ENCODE data around the gene VTI1A. TPM values are rescaled to one million over a fixed set of nuclear protein-coding genes. Genes with fewer than 3 reads are reported as not detected.
"Not testable (repeated sequence)": the region's sequence is repeated elsewhere in the genome, so short reads cannot be mapped to it uniquely, and the experiment has no call there.

Gene VTI1A
- 10 to 100 TPM; 63.4 to 85.9 TPM for total RNA-seq
- polyA plus RNA-seq (ENCODE audit: insufficient read depth, low read depth, low replicate concordance): 25.5 TPM
- long read RNA-seq, donor 1, full-length matches to known transcripts: 3 of 3 reads
- long read RNA-seq, donor 1, partial matches to known transcripts: 0 of 3 reads
- long read RNA-seq, donor 1, other reads (novel, unspliced or antisense): 0 of 3 reads
- long read RNA-seq, donor 2, full-length matches to known transcripts: 2 of 2 reads
- long read RNA-seq, donor 2, partial matches to known transcripts: 0 of 2 reads
- long read RNA-seq, donor 2, other reads (novel, unspliced or antisense): 0 of 2 reads

DNA sequence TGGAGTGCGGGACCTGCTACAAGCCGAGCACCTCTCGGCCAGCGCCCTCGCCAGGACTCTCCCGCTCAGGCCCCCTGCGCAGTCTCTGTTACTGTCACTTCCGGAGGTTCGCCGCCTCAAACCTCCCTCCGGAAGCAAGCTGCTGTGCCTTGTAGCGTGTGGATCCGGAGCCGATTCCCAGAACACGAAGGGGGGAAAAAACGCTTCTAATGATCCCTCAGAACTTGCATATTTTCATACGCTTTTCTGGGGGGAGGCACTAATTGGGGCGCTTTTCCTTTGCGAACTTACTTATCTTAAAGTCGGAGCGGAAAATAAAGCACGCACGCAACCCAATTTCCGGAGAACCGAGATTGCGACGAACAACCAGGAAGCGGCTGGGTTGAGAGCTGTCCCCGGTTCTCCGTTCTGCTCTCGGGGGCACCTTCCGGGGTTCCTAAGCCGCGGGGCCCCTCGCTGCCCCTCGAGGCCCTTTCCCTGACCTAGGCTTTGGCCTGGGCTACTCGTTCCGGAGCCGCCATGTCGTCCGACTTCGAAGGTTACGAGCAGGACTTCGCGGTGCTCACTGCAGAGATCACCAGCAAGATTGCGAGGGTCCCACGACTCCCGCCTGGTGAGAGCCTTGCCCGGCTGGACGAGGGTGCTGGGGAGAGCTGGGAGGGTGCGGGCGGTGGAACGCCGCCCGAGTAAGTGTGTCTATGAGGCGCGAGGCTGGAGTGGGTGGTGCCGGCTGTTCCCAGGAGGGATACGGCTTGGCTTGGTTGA, at the start of gene VTI1A, which contains the start of gene ZDHHC6:
Gene VTI1A (plus strand): TSS at position 361 of the 765 bp plus-strand sequence. CDS start 159 bp downstream, at position 520.
Gene ZDHHC6 (minus strand): TSS at position 60 of the 765 bp plus-strand sequence. CDS start 1,478 bp downstream, outside the sequence.
- Histone ChIP-seq H3K4me1 (peaks cover 16% of the 10 kb centered on the region), H3K27me3 (no peaks in the 10 kb centered on the region), H3K36me3 (ENCODE audit: low read depth, missing control alignments) (no peaks in the 10 kb centered on the region), H3K4me3 (peak within 1 kb of the TSS; percentile 91 to 93), H3K27ac (peak within 1 kb of the TSS; percentile 84 to 92), H3K9me3 (no peaks in the 10 kb centered on the region)
- DNase-seq: peak; percentile 88
- intact Hi-C loops (cut with DNase I; ENCODE audit: low total_unique reads): no loop called here
- 0% methylated on average over 30 to 59 of the region's 59 CpGs for WGBS, 2 donors
- TF ChIP-seq CTCF (IDR thresholded peaks at IDR 0.05) (peak in 1 of 3 experiments; percentile 12), POLR2A (IDR thresholded peaks at IDR 0.05) (no peak)

- WGBS, 2 donors: 89 to 93% methylated on average over 2 of the region's 2 CpGs
- intact Hi-C loops (cut with DNase I; ENCODE audit: low total_unique reads): no loop called here
- no peak overlapping the region for H3K4me3 ChIP-seq
- no peak for DNase-seq
- H3K9me3 ChIP-seq: no peaks in the 10 kb centered on the region
- H3K27ac ChIP-seq: no peak overlapping the region
- no peaks in the 10 kb centered on the region for H3K27me3 ChIP-seq
- H3K36me3 ChIP-seq (ENCODE audit: low read depth, missing control alignments): no peaks in the 10 kb centered on the region
- TF ChIP-seq POLR2A (IDR thresholded peaks at IDR 0.05) (no peak), CTCF (IDR thresholded peaks at IDR 0.05) (no peak)
- H3K4me1 ChIP-seq: no peaks in the 10 kb centered on the region
Measured at GRCh38 chr10:112397592-112397991, 49.4 kb upstream of the VTI1A start.

- H3K27me3 ChIP-seq: no peaks in the 10 kb centered on the region
- no peaks in the 10 kb centered on the region for H3K4me1 ChIP-seq
- H3K27ac ChIP-seq: no peak overlapping the region
- H3K36me3 ChIP-seq (ENCODE audit: low read depth, missing control alignments): no peaks in the 10 kb centered on the region
- intact Hi-C loops (cut with DNase I; ENCODE audit: low total_unique reads): no loop called here
- TF ChIP-seq CTCF (IDR thresholded peaks at IDR 0.05) (no peak), POLR2A (IDR thresholded peaks at IDR 0.05) (no peak)
- DNase-seq: no peak
- 84% methylated on average over 2 of the region's 2 CpGs for WGBS, 2 donors
- H3K4me3 ChIP-seq: no peak overlapping the region
- H3K9me3 ChIP-seq: no peaks in the 10 kb centered on the region
Measured at GRCh38 chr10:112402917-112403316, 44.1 kb upstream of the VTI1A start.

DNA sequence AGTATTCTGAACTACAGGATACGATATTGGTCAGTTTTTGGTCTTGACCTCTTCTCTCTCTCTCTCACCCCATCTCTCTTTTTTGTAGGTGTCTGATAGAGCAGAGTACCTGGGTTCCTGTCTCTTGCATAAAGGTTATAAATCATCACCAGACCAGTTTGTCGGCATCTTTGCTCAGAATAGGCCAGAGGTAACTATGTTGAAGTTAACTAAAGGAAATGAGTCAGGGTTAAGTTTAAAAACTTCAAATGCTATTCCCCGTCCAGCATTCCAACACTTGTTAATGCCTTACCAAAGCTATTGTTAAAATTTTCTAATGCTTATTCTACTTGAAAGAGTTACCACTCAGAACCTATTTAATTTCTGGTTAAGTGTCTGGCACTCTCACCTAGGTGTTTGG, 42.4 kb upstream of the VTI1A start:
- H3K27me3 ChIP-seq: no peaks in the 10 kb centered on the region
- no peaks in the 10 kb centered on the region for H3K4me1 ChIP-seq
- no peak for DNase-seq
- H3K36me3 ChIP-seq (ENCODE audit: low read depth, missing control alignments): no peaks in the 10 kb centered on the region
- no peak overlapping the region for H3K27ac ChIP-seq
- WGBS, 2 donors: 74 to 88% methylated on average over 3 of the region's 3 CpGs
- TF ChIP-seq POLR2A (IDR thresholded peaks at IDR 0.05) (no peak), CTCF (IDR thresholded peaks at IDR 0.05) (no peak)
- H3K4me3 ChIP-seq: no peak overlapping the region
- H3K9me3 ChIP-seq: no peaks in the 10 kb centered on the region
- intact Hi-C loops (cut with DNase I; ENCODE audit: low total_unique reads): no loop called here

- not testable (repeated sequence) for H3K9me3 ChIP-seq
Measured at GRCh38 chr10:112406806-112407205, 40.2 kb upstream of the VTI1A start.

More at GRCh38 chr10:112406806-112407205, 40.2 kb upstream of the VTI1A start:
- H3K4me1 ChIP-seq; intact Hi-C loops (cut with DNase I; ENCODE audit: low total_unique reads); H3K4me3 ChIP-seq; DNase-seq; H3K27me3 ChIP-seq; H3K36me3 ChIP-seq (ENCODE audit: low read depth, missing control alignments); H3K27ac ChIP-seq: not testable (repeated sequence)
- 82 to 89% methylated on average over 2 of the region's 2 CpGs for WGBS, 2 donors
